Coronary artery (tissue), 2 donors: ENCODE measurements around the gene CARD11.
A peak's percentile ranks its signal among the peaks of the same experiment; 100 is the strongest.

Experiments
- DNase-seq: peaks from one replicate; pipeline ENCODE4 v3.0.0-alpha.2; 2017; ENCODE audit warnings: low spot score
- H3K27ac ChIP-seq, 2 donors: fragments of 200-600 bp; sonication (generic); one replicate each; pipeline ENCODE4 v1.5.1; 2016 to 2019
- H3K4me3 ChIP-seq: fragments of 200-600 bp; sonication (generic); 2 replicates; pipeline ENCODE4 v1.5.1; 2016; ENCODE audit warnings: mild to moderate bottlenecking, moderate library complexity
- CTCF ChIP-seq: fragments of 200-600 bp; sonication (generic); IDR thresholded peaks from one replicate; pipeline ENCODE4 v1.5.1; 2019; ENCODE audit warnings: antibody characterized with exemption

The CARD11 gene

GRCh38 chr7:2869981-2870380 lies 173.7 kb downstream of the CARD11 start:
- TF ChIP-seq CTCF, result no peak
- Histone ChIP-seq H3K4me3 (no peak overlapping the region), H3K27ac (no peak overlapping the region)
- no peak for DNase-seq

GRCh38 chr7:2866601-2867000 lies 177.1 kb downstream of the CARD11 start:
- TF ChIP-seq CTCF, result no peak
- H3K4me3 ChIP-seq, result no peak overlapping the region
- no peak for DNase-seq
- no peak overlapping the region for H3K27ac ChIP-seq

- H3K4me3 ChIP-seq, result no peak overlapping the region
- H3K27ac ChIP-seq, result peak overlapping the region in 1 of 2 donors; percentile 98
- DNase-seq, result no peak
- TF ChIP-seq CTCF, result peak; percentile 90
Measured at GRCh38 chr7:2864999-2865670, 178.5 kb downstream of the CARD11 start.

GRCh38 chr7:2864204-2864985 lies 179.3 kb downstream of the CARD11 start:
- DNase-seq, result no peak
- Histone ChIP-seq H3K27ac (peak overlapping the region; percentile 88 to 98), H3K4me3 (peak overlapping the region; percentile 62)
- no peak for TF ChIP-seq CTCF

- Histone ChIP-seq H3K27ac (peak overlapping the region; percentile 88 to 98), H3K4me3 (peak overlapping the region; percentile 62)
- peak; percentile 96 for DNase-seq
- TF ChIP-seq CTCF, result no peak
Measured at GRCh38 chr7:2863461-2864066, 180.1 kb downstream of the CARD11 start.

- H3K4me3 ChIP-seq, result peak overlapping the region; percentile 62
- DNase-seq, result no peak
Measured at GRCh38 chr7:2862831-2863361, 180.8 kb downstream of the CARD11 start.

More at GRCh38 chr7:2862831-2863361, 180.8 kb downstream of the CARD11 start:
- H3K27ac ChIP-seq, result peak overlapping the region; percentile 88 to 98
- no peak for TF ChIP-seq CTCF
